Activated CD4-positive, alpha-beta T cell treated with anti-CD3 and anti-CD28 coated beads, Interleukin-2, amount 50 U/mL, for 4 hours (primary cell): ENCODE measurements around the gene SCAMP2.
"Not testable (repeated sequence)": the region's sequence is repeated elsewhere in the genome, so short reads cannot be mapped to it uniquely, and the experiment has no call there.

ENCODE experiments used
- DNase-seq, 2 experiments: peaks; one replicate each; pipeline ENCODE4 v3.0.0-alpha.2; 2020

The SCAMP2 gene

DNA sequence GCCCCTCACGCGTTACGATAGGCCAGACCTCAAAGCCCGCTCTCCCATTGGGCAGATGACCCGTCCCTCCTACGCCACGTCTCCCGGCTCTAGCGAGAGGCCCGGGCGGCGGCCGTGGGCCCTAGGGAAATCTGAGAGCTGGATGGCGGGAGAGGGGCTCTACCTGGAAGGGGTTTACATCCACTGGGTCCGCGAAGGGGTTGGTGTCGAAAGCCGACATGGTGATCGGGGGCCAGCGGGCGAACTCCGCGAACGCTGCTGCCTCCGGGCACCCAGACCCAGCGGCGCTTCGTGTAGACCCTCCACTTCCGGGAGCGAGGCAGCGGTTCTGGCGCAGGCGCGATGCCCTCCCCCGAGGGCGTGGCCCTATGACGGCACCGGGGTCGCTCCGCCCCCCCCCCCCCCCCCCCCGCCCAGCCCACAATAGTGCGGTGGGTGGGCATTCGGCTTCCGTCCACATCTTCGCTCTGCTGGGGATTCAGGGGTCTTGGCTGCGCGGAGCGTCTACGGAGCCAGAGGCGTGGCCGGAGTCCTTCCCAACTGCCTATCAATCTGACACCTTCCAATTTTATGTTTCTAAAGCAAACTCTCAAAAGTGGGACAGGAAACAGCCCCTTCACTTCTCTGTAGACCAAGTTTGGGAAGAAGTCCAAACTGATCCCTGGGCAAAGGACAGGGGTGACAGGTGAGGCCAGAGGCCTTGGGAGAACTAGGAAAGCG is at the start of gene SCAMP2:
Gene SCAMP2 (minus strand): TSS at position 330 of the 720 bp plus-strand sequence. CDS start 110 bp downstream, at position 220.
- DNase-seq = peak; percentile 82 to 84

DNA sequence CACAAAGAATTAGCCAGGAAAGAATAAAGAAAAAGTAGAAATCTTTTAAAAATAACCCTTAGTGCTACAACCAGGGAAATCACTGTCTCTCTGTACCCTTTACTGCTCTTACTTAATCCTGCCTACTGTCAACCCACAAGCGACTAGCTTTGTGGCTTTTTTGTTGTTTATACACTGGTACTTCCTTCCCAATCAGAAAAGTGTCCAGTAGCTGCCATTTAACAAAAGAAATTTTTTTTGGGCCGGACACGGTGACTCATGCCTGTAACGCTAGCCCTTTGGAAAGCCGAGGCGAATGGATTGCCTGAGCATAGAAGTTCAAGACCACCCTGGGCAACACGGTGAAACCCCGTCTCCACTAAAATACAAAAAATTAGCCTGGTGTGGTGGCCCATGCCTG is 47.3 kb upstream of the SCAMP2 start:
- no peak for DNase-seq

- no peak for DNase-seq
Measured at GRCh38 chr15:74917676-74918075, 44.5 kb upstream of the SCAMP2 start.

DNA sequence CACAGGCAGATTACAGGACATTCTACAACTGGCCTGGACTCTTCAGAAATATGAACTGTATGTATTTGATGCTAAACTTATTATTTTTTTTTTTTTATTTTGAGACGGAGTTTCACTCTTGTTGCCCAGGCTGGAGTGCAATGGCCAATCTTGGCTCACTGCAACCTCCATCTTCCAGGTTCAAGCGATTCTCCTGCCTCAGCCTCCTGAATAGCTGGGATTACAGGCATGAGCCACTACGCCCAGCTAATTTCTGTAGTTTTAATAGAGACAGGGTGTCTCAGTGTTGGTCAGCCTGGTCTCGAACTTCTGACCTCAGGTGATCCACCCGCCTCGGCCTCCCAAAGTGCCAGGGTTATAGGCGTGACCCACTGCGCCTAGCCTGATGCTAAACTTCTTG is 40.6 kb upstream of the SCAMP2 start:
- not testable (repeated sequence) for DNase-seq

DNA sequence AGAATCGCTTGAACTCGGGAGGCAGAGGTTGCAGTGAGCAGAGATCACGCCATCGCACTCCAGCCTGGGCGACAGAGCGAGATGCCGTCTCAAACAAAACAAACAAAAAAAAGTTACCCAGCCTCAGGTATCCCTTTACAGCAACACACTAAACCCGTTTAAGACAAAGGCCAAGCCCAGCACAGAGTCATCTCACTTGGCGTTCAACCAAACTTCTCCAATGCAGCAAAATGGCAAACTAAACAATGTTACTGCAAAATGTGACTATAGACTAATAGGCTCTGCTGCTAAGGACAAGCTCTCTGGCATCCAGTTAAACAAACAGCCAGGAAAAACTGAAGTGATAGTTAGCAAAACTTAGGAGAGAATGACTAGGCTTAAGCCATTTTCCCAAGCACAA is 39.9 kb upstream of the SCAMP2 start:
- no peak for DNase-seq

- no peak for DNase-seq
Measured at GRCh38 chr15:74908635-74909034, 35.5 kb upstream of the SCAMP2 start.

DNA sequence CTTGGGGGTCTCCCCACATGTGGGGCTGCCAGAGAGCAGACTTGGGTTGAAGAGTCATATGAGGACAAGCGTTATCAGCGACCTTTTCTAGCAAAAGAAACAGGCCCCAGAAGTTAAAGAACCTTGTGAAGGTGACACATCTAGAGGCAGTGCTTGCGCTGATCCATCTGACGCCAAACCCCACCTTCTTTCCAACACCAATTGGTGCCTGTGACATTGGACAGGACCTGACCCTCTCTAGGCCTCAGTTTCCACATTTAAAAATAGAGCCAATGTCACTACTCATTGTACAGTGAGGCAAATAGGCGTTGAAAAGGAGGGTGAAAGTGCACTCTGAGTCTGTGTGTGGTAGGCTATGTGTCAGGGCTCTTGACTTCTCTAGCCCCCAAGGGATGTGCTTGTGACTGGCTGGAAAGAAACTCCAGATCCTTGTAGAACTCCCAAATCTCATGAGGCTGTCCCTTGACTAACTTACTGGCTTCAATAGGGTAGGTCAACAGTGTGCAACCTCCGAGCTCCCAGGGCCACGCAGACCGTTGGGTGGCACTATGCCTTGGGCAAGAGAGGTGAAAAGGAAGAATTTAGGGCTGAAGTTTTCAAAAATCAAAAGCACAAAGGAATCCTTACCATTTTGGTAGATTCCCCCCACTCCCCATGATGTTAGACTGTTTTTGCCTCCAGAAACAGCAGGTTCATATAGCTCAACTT is 34.2 kb upstream of the SCAMP2 start:
- DNase-seq = no peak

DNA sequence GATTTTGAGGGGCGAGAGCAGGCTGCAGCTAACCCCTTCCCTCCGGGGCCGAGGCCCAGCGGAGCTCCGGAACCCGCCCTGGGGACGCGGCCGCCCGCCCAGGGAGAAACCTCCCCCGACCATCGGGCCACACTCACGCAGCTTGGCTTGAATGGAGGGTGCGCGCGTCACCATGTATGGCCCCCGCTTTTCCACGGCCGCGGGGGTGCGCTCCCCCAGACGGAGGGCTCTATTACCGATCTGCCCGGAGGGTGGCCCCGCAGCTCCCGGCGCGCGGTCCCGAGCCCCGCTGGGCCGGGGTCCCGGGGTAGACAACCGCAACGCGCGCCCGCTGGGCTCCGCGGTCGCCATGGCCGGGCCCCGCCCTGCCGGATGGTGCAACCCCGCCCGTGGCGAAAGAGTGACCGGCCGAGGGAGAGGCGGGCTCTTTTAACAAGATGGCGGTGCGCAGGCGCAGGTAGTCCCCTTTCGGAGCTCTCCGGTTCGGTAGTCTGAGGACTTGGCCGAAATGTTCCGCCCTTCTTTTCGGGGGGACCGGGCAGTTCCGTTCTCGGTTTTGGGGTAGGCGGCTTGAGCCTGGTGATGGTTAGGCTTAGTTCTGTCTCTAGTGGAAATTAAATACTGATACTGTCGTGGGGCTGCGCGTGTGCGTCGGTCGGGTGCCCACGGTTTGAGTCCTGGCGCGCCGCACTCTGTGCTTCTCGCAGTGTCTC is 33.4 kb upstream of the SCAMP2 start, which contains the start of gene FAM219B:
Gene FAM219B (minus strand): TSS at position 402 of the 713 bp plus-strand sequence. CDS start 51 bp downstream, at position 351.
- peak; percentile 49 to 52 for DNase-seq

DNA sequence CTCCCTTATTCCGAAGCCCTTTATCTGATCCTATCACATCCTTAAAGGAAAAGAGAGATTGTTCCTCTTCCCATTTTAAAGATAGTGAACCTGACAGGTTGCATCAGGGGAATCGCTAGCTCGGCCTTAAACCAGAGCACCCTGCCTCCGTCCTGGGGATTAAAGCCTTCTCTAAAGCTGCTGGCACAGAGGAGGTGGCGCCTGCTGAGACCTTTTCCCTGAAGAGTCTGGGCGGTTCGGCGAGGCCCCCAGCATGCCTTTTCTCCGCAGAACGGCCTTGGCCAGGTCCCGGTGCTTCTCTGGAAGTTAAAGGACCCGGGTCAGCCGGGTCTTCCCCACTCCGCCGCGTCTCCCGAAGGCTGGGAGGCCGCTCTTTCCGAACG is 32.9 kb upstream of the SCAMP2 start:
- DNase-seq = peak in 1 of 2 experiments; percentile 6

- no peak for DNase-seq
Measured at GRCh38 chr15:74904190-74904805, 31.1 kb upstream of the SCAMP2 start.

DNA sequence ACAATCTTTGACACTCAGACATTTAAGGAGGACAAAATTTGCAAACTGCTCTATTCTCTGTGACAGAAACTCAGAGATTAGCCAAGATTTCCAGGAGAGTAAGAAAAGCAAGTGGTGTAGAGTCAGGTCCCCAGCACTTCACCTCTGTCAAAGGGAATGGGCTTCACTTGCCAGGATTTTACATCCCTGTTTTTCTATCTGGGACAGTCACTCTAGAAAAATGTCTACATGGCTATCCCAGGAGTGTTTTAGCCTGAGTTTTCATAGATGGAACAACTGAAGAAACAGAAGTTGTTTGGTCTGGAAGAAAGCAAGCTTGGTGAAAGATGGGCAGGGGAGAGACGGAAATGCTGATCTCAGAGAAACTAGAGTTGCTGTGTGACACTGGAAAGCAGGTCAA is 30.5 kb upstream of the SCAMP2 start:
- no peak for DNase-seq

DNA sequence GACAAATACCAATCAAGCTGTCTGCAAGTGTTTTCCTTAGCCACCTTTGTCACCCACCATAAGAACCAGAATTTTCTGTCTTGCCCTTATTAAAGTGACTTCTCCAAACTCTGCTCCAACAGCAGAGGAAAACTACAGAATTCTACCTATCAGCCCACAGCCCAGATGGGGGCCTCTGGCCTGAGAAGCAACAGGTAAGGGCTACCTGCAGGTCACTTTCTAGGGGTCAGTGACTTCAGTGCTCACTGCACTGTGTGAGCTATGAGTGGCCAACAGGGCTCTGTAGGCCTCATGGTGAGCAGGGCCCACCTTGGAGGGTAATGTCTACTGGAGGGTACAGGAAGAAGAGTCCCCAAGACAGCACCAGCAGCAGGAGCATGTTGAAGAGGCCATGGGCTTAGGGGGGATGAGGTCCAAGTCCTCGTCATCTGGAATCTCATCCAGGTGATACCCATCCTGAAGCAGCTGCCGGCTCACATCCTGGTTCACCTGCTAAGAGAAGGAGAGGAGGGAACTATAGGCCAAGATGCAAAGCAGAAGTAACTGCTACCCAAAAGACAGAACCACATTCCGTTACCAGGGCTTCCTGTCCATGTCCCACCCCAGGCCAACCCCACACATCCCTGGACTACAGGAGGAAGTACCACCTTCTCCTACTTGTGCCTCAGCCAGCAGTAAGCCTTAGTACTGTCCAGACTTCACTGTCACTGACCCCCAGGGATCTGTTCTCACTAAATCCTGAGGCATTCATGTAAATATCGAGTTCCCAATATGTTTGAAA is 29.3 kb upstream of the SCAMP2 start:
- DNase-seq = no peak

GRCh38 chr15:74901612-74902063 is 28.5 kb upstream of the SCAMP2 start:
- DNase-seq = peak; percentile 51 to 60

DNA sequence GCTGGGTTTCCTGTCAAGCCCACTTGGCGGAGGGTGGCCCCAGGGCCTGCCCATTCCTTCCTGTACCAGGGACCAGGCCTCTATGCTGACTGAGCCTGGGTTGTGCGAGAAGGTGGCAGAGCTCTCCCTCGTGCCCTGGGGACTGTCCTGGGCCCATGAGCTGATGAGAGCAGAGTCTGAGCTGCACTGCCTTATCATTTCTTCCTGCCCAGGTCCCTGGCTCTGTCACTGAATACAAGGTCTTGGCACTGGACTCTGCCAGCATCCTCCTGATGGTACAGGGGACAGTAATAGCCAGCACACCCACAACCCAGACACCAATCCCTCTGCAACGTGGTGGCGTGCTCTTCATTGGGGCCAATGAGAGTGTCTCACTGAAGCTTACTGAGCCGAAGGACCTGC is 24.1 kb upstream of the SCAMP2 start:
- no peak for DNase-seq

GRCh38 chr15:74896316-74896715 is 23.2 kb upstream of the SCAMP2 start:
- no peak for DNase-seq

DNA sequence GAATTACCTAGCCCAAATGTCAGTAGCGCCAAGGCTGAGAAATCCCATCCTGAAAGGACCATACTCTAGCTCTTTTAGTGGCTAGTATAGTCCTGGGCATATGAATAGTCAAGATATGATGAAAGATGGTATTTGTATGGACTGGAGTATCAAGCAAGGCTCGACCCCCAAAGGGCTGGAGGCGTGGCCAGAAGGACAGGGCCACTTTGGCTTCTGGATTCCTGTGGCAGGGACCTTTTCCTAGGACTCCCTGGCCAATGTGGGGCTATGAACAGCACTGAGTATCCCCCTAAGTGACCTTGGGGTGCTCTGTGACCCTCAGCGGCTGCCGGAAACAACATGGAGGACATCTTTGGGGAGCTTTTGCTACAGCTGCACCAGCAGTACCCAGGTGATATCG is 22.7 kb upstream of the SCAMP2 start:
- no peak for DNase-seq

DNA sequence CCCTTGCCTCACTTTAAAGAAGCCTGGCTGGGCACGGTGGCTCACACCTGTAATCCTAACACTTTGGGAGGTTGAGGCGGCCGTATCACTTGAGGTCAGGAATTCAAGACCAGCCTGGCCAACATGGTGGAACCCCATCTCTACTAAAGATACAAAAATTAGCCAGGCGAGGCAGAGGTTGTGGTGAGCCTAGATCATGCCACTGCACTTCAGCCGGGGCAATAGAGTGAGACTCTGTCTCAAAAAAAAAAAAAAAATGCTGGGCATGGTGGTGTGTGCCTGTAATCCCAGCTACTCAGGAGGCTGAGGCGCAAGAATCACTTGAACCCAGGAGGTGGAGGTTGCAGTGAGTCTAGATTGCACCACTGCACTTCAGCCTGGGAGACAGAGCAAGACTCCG is 21.2 kb upstream of the SCAMP2 start:
- not testable (repeated sequence) for DNase-seq

GRCh38 chr15:74893627-74894026 is 20.5 kb upstream of the SCAMP2 start:
- no peak for DNase-seq

DNA sequence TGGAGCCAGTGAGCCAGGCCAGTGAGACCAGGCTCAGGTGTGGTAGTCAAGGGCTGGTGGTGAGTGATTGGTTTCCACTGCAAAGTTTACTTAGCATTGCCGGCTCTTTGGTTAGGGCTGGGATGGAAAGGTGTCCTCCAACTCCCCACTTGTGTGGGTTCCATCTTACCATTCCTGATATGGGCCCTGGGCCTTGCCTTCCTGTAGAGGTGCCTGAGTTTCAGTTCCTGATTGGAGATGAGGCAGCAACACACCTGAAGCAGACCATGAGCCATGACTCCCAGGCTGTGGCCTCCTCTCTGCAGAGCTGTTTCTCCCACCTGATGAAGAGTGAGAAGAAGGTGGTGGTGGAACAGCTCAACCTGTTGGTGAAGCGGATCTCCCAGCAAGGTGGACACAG is 19.8 kb upstream of the SCAMP2 start:
- DNase-seq = no peak

GRCh38 chr15:74892313-74892712 is 19.1 kb upstream of the SCAMP2 start:
- no peak for DNase-seq

DNA sequence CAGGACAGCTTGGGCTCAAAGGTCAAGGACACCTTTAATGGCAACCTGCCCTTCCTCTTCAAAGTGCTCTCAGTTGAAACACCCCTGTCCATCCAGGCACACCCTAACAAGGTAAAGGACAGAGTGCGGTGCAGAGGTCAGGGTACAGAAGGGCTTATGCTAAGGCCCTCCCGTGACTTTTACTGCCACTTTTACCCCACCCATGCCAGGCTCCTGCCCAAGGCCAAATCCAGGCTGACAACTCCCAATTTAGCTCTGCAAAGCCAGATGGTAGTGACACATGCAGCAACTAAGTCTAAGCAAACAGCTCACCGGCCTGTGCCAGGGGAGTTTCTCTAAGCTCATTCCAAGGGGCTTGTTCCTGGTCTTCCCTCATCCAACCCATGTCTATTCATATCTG is 18.3 kb upstream of the SCAMP2 start:
- DNase-seq = no peak

- DNase-seq = no peak
Measured at GRCh38 chr15:74890665-74890960, 17.4 kb upstream of the SCAMP2 start.
